T-helper 2 cell (primary cell): ENCODE measurements around the gene TIGIT.
"Not testable (repeated sequence)": the region's sequence is repeated elsewhere in the genome, so short reads cannot be mapped to it uniquely, and the experiment has no call there.

Experiments used
- DNase-seq, 5 experiments: peaks; one replicate each; pipeline versions ENCODE4 v3.0.0 to v3.0.0-alpha.2; 2012 to 2022
- total RNA-seq, 2 donors: gene quantifications; one replicate each; lab custom pipeline; 2026; lab: John Stamatoyannopoulos, UW

The TIGIT gene
- 41.5 to 97.2 reads per million in 2 donors for total RNA-seq

DNA sequence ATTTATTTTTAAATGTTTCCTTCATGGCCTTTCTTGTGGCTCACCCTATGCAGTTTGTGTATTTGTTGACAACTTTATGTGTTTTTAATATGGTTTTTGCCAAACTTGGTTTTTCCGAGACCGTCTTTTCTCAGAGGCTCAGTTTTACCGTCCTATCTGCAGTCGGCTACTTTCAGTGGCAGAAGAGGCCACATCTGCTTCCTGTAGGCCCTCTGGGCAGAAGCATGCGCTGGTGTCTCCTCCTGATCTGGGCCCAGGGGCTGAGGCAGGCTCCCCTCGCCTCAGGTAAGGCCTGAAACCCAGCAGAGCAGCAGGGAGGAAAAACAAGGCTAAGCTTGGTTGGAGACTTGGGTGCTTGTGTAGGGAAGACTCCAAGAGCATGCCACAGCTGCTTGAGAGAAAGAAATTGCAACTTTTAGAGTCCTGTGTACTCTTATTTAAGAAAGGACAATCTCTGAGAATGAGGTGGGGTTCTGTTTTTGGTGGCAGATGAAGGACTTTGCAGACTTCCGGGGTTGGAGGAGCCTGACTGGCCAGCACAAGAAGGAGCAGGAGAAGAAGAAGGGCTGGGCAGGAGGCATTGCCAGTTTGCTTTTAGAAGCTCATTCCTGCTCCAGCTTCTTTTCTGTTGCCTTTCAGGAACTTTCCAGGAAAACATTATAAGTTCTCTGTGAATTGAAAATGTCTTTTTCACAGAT is at the start of gene TIGIT:
Gene TIGIT, plus strand, starts transcription at position 191 of the 698 bp plus-strand sequence. Its CDS starts 34 bp downstream, at position 225.
- DNase-seq: peak in 1 of 5 experiments; percentile 76

DNA sequence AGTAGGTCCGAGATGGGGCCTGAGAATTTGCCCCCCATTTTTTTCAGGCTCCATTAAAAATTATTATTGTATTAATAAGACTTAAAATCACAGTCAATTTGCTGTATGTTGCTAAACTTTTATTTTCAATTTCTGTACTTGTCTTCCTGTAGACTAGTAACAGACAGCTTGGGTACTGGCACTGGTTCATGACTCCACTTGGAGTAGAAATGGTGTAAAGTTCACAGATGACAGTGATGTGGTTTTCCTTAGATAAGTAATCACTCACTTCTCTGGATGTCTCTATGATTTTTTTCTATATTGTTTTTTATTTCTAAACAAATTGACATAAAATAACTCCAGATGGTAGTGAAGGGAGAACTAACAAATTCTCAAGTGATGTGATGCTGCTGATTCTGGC is 40.9 kb upstream of the TIGIT start:
- peak in 1 of 5 experiments; percentile 75 for DNase-seq

DNA sequence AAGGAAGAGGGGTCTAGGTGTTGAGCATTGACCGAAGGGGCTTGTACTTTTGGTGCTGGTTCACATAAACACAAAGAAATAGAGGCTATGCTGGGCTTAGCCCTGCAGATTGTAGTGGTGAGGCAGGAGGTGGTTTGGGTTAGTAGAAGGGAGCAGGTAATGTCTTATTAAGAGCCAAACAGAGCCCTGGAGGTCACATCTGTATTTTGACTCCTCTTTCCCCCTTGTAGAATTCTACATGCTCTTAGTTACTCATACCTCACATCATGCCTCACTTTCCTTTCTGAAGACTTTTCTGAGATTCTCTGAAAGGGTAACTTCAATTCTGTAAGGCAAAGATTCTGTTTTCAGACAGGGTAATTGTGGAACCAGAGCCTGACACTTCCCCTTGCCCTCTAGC is 40.3 kb upstream of the TIGIT start:
- DNase-seq: no peak

DNA sequence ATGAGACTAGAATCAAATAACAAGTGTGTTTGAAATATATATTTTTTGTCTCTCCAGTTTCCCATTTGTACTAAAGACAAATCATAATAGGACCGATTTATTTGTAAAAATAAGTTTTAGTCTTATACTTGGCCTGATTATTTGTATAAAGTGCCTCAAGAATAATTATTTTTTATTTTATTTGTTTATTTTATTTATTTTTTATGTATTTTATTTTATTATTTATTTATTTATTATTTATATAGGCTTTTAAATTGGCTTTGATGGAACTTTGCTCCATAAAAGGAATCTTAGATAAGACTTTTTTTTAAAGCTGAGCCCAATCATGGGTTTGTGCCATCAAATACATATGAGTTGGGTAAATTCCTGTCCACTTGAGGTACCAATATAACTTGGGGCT is 34.3 kb upstream of the TIGIT start:
- no peak for DNase-seq

- no peak for DNase-seq
These were observed 33.7 kb upstream of the TIGIT start for GRCh38 chr3:114260152-114260551.

- no peak for DNase-seq
These were observed 23.8 kb upstream of the TIGIT start for GRCh38 chr3:114270019-114270418.

GRCh38 chr3:114272271-114272670 is 21.6 kb upstream of the TIGIT start:
- no peak for DNase-seq

DNA sequence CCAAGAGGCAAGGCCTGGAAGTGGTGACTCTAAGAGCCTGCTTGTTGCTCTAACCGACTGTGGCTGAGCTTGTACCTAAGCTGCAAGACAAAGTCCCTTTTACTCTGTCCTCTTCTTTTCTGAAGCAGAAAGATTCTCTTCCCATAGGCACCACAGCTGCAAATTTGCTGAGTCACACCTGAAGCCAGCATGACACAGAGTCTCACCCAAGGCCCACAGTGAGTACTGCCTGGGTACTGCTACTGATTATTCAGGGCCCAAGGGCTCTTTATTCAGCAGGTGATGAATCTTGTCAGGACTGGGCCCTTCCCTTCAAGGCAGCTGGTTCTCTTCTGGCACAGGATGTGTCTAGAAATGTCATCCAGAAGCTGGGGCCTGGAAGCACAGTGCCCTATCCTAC is 18.9 kb upstream of the TIGIT start:
- DNase-seq: peak in 1 of 5 experiments; percentile 32

DNA sequence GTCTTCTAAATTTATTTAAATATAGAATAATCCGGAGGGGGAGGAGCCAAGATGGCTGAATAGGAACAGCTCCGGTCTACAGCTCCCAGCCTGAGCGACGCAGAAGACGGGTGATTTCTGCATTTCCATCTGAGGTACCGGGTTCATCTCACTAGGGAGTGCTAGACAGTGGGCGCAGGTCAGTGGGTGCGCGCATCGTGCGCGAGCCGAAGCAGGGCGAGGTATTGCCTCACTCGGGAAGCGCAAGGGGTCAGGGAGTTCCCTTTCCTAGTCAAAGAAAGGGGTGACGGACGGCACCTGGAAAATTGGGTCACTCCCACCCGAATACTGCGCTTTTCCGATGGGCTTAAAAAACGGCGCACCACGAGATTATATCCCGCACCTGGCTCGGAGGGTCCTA is 17.0 kb upstream of the TIGIT start:
- not testable (repeated sequence) for DNase-seq

DNA sequence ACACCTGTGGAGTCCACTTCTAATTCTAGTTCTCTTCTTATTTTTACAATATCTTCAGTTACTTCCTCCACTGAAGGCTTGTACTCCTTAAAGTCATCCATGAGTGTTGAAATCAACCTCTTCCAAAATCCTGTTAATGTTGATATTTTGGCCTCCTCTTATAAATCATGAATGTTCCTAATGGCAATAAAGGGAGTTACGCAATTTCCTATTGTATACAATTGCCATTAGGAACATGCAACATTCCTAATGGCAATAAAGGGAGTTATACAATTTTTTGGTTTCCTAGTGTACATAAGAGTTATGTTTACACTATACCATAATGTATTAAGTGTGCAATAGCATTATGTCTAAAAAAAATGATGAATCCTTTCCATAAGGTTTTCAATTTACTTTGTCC is 9.2 kb upstream of the TIGIT start:
- DNase-seq: no peak

- peak in 1 of 5 experiments; percentile 73 for DNase-seq
These were observed 8.1 kb upstream of the TIGIT start for GRCh38 chr3:114285648-114286230.

DNA sequence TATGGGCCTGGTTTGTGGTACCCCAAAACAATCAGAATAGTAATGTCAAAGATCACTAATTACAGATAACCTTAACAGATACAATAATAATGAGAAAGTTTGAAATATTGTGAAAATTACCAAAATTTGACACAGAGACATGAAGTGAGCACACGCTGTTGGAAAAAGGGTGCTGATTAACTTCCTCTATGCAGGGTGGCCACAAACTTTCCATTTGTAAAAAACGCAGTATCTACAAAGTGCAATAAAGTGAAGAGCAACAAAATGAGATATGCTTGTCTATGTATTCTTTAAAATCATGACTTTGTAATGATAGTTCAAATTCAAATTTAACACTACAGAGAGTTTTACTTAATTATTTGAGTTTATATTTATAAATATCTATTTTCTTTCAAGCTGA is 7.6 kb upstream of the TIGIT start:
- DNase-seq: peak in 1 of 5 experiments; percentile 70

DNA sequence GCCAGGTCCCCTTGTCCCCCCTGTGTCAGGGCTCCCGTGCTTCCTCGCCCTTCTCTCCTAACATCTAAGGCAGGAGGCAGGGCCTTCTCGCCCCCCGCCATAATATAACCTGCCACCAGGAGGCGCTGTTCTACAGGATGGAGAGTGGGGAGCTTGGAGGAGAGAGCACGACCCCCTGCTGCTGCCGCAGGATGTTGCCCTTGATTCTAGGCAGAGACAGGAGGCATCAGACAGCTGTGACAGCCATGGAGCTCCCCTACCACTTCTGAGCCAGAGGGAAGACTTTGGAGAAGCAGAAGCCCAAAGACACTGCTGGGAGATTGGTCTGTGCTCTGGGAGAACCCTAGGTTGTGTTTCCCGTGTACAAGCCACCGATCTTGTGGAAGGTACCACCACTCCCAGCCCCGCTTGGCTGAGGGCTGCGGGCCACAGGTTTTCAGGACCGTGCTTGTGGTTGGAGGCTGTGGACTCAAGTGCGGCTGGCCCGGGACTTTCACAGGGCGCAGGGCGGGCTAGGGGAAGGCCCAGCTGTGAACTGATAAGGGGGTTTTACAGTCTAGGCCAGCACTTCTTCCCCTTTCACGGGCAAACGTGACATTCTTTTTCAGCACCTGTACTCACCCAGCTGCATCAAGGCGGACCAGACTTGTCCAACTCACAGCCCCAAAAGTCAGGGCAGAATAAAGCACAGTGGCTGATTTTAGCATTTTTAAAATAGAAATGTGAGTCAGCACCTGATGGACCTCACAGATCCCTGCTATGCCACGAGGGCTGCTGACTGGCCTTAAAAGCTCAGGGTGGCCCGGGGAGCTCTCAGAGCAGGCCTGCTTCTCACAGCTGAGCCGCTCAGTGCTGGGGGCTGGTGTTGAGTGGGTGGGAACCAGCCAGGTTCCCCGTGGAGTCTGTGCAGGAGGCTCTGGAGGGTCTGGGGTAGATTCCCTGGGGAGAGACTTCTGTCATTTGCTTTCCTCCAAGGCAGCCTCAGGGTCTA is 2.6 kb upstream of the TIGIT start:
- peak; percentile 82 to 96 (median 89) for DNase-seq

DNA sequence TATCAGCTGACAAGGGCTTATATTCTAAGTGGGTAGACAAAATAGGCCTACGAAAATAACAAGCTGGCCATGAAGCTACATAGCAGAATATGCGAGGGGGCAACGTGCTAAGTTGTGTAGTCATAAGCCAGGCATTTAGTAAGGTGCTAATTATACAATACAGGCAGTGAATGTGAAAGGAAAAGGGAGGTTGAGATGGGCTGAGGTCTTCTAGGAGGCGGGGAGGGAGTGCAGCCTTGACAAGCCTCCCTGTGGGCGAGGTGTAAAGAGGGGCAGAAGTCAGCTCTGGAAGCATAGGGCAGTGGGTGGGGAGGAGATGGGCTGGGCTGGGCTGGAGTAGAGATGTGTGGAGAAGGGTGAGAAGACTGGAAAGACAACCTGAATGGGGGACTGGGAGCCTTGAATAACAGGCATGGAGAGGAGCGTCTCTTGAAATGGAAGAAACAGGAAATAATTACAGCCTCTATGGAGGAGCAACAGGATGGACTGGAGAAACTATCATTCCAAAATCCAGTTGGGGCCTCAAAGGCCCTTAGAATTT is 1.2 kb downstream of the TIGIT start:
- peak in 2 of 5 experiments; percentile 46 to 61 for DNase-seq

GRCh38 chr3:114295946-114296345 is 2.1 kb downstream of the TIGIT start:
- DNase-seq: no peak

DNA sequence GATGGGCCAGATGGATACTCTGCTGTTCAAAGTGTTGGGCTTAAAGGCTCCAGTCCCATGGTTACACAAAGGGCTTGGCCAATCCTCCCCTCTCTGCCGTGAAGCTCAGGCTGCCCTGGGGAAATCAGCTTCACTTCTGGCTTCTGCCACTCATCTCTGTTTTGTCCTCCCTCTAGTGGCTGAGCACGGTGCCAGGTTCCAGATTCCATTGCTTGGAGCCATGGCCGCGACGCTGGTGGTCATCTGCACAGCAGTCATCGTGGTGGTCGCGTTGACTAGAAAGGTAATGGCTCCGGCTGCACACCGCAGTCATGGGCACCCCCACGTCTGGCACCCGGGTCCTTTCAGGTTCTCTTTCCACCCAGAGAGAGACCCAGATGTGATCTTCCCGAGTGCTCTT is 5.6 kb downstream of the TIGIT start:
- DNase-seq: peak in 2 of 5 experiments; percentile 18 to 72

GRCh38 chr3:114299941-114300624 is 6.3 kb downstream of the TIGIT start:
- no peak for DNase-seq

- DNase-seq: peak in 3 of 5 experiments; percentile 27 to 87 (median 52)
These were observed 13.5 kb downstream of the TIGIT start for GRCh38 chr3:114307222-114307830.

- DNase-seq: peak in 1 of 5 experiments; percentile 45
These were observed 14.0 kb downstream of the TIGIT start for GRCh38 chr3:114307832-114308231.

DNA sequence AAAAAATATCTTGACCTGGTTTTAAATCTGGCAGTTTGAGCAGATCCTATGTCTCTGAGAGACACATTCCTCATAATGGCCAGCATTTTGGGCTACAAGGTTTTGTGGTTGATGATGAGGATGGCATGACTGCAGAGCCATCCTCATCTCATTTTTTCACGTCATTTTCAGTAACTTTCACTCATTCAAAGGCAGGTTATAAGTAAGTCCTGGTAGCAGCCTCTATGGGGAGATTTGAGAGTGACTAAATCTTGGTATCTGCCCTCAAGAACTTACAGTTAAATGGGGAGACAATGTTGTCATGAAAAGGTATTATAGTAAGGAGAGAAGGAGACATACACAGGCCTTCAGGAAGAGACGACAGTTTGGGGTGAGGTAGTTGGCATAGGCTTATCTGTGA is 14.5 kb downstream of the TIGIT start:
- peak in 1 of 5 experiments; percentile 81 for DNase-seq

DNA sequence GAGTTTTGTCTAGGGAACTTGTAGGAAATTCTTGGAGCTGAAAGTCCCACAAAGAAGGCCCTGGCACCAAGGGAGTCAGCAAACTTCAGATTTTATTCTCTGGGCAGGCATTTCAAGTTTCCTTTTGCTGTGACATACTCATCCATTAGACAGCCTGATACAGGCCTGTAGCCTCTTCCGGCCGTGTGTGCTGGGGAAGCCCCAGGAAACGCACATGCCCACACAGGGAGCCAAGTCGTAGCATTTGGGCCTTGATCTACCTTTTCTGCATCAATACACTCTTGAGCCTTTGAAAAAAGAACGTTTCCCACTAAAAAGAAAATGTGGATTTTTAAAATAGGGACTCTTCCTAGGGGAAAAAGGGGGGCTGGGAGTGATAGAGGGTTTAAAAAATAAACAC is 15.0 kb downstream of the TIGIT start:
- DNase-seq: peak; percentile 34 to 94 (median 64)

DNA sequence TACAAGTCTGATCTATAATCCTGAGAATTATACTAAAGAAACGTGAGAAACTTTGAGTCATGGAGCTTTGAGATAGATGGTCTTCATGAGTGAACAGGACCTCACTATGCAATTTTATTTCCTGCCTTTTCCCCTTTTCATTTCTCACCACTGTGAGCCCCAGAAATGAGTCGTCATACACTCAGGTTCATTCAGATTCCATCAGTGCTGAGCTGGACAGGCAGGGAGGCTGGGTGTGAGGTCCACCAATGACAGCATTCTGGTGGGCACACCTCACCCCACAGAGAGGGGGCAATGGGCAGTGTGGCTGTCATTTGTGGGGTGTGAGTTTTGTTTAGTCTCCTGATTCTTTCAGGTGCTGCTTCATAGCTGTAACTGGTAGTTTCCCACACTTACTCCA is 16.9 kb downstream of the TIGIT start:
- no peak for DNase-seq
